ENCODE data around the gene ERCC6. TPM values are rescaled to one million over a fixed set of nuclear protein-coding genes. Genes with fewer than 3 reads are reported as not detected.

Gene ERCC6
- total RNA-seq, 1 donor from 2014 or later, result 30.2 TPM

DNA sequence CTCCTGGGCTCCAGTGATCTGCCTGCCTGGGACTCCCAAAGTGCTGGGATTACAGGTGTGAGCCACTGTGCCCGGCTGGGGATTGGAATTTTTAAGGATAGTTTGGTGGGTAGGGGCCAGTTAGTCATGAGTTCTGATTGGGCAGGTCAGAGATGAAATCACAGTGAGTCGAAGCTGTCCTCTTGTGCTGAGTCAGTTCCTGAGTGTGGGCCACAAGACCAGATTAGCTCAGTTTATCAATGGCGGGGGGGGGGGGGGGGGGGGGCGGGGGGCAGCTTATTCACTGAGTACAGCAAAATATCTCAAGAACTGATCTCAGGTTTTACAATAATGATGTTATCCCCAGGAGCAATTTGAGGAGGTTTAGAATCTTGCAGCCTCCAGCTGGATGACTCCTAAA is 11.6 kb upstream of the ERCC6 start:
- H3K27me3 Mint-ChIP-seq, result peaks cover 4% of the 10 kb centered on the region
- H3K4me3 Mint-ChIP-seq (ENCODE audit: low read depth), result no peak overlapping the region
- H3K4me1 Mint-ChIP-seq (ENCODE audit: low read depth), result no peaks in the 10 kb centered on the region
- TF ChIP-seq CTCF (IDR thresholded peaks at IDR 0.05; ENCODE audit: unreplicated experiment), result no peak
- peaks cover 11% of the 10 kb centered on the region for H3K9me3 Mint-ChIP-seq (ENCODE audit: low read depth)
- no peak overlapping the region for H3K27ac Mint-ChIP-seq
- H3K36me3 Mint-ChIP-seq (ENCODE audit: insufficient read depth), result peaks cover 2% of the 10 kb centered on the region
- no peak for DNase-seq (ENCODE audit: low spot score, unreplicated experiment)

- Mint-ChIP-seq H3K9me3 (ENCODE audit: low read depth) (peaks cover 4% of the 10 kb centered on the region), H3K4me1 (ENCODE audit: low read depth) (no peaks in the 10 kb centered on the region), H3K4me3 (ENCODE audit: low read depth) (no peak overlapping the region), H3K36me3 (ENCODE audit: insufficient read depth) (peaks cover 2% of the 10 kb centered on the region), H3K27ac (no peak overlapping the region), H3K27me3 (peaks cover 4% of the 10 kb centered on the region)
- DNase-seq (ENCODE audit: low spot score, unreplicated experiment), result no peak
- no peak for TF ChIP-seq CTCF (IDR thresholded peaks at IDR 0.05; ENCODE audit: unreplicated experiment)
Observed at GRCh38 chr10:49549640-49550346, 10.9 kb upstream of the ERCC6 start.

GRCh38 chr10:49543604-49544003 is 4.7 kb upstream of the ERCC6 start:
- DNase-seq (ENCODE audit: low spot score, unreplicated experiment), result no peak
- peaks cover 2% of the 10 kb centered on the region for H3K36me3 Mint-ChIP-seq (ENCODE audit: insufficient read depth)
- H3K4me3 Mint-ChIP-seq (ENCODE audit: low read depth), result no peak overlapping the region
- peaks cover 8% of the 10 kb centered on the region for H3K4me1 Mint-ChIP-seq (ENCODE audit: low read depth)
- TF ChIP-seq CTCF (IDR thresholded peaks at IDR 0.05; ENCODE audit: unreplicated experiment), result no peak
- peaks cover 4% of the 10 kb centered on the region for H3K9me3 Mint-ChIP-seq (ENCODE audit: low read depth)
- no peak overlapping the region for H3K27ac Mint-ChIP-seq
- H3K27me3 Mint-ChIP-seq, result peaks cover 6% of the 10 kb centered on the region

DNA sequence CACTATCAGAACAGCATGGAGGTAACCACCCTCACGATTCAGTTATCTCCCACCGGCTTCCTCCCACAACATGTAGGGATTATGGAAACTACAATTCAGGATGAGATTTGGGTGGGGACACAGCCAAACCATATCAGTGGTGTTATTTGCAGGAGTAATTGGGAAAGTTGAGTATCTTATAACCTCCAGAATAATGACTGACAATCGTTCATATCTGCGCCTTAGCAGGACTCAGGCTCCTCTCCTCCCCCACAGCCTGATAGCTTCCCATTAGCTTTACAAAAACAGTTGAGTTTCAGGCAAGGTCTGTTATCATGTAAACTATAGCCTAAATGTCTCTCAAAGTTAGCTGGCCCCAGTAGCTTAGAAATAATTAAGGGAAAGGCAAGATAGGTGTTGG is 3.4 kb upstream of the ERCC6 start:
- Mint-ChIP-seq H3K4me1 (ENCODE audit: low read depth) (peaks cover 13% of the 10 kb centered on the region), H3K36me3 (ENCODE audit: insufficient read depth) (peaks cover 2% of the 10 kb centered on the region), H3K9me3 (ENCODE audit: low read depth) (peaks cover 4% of the 10 kb centered on the region), H3K27me3 (peaks cover 6% of the 10 kb centered on the region), H3K4me3 (ENCODE audit: low read depth) (no peak overlapping the region), H3K27ac (no peak overlapping the region)
- no peak for DNase-seq (ENCODE audit: low spot score, unreplicated experiment)
- TF ChIP-seq CTCF (IDR thresholded peaks at IDR 0.05; ENCODE audit: unreplicated experiment), result no peak

GRCh38 chr10:49541762-49542161 is 2.8 kb upstream of the ERCC6 start:
- H3K36me3 Mint-ChIP-seq (ENCODE audit: insufficient read depth), result peaks cover 2% of the 10 kb centered on the region
- no peak overlapping the region for H3K4me3 Mint-ChIP-seq (ENCODE audit: low read depth)
- no peak overlapping the region for H3K27ac Mint-ChIP-seq
- peaks cover 13% of the 10 kb centered on the region for H3K4me1 Mint-ChIP-seq (ENCODE audit: low read depth)
- DNase-seq (ENCODE audit: low spot score, unreplicated experiment), result no peak
- H3K9me3 Mint-ChIP-seq (ENCODE audit: low read depth), result peaks cover 4% of the 10 kb centered on the region
- no peak for TF ChIP-seq CTCF (IDR thresholded peaks at IDR 0.05; ENCODE audit: unreplicated experiment)
- H3K27me3 Mint-ChIP-seq, result peaks cover 6% of the 10 kb centered on the region
